Measurements from ENCODE around the gene ZNF598. TPM values are rescaled to one million over a fixed set of nuclear protein-coding genes. Genes with fewer than 3 reads are reported as not detected.

ZNF598 gene
- total and polyA plus RNA-seq, 10 of the 15 experiments (the other 5 are each of a cell fraction or from before 2014, with no cell fraction given) = 0.08 to 74.0 (median 14.4) TPM

- intact Hi-C loops (cut with micrococcal nuclease; ENCODE audit: unreplicated experiment) (no loop called here), in situ Hi-C loops (cut with MboI) (no loop called here)
- H3K9me3 ChIP-seq (replicated peaks; ENCODE audit: control insufficient read depth, insufficient read depth, low read length) = no peaks in the 10 kb centered on the region
- DNase-seq (ENCODE audit: low read depth, low spot score) (no peak), ATAC-seq (no peak), FAIRE-seq (no peak)
- H2AFZ ChIP-seq (ENCODE audit: control insufficient read depth, low read depth, low read length) = no peak overlapping the region
- H3K36me3 ChIP-seq (ENCODE audit: control insufficient read depth in 2 of 2, insufficient read depth in 2 of 2, low read length in 1 of 2) = peaks cover 0 to 36% of the 10 kb centered on the region in 2 experiments; a peak in 3 of 4 replicates
- TF ChIP-seq NR2C2 (IDR thresholded peaks at IDR 0.05; ENCODE audit: borderline replicate concordance, control insufficient read depth, insufficient read length, low read depth) (no peak), NFYB (IDR thresholded peaks at IDR 0.05; ENCODE audit: insufficient read depth, low read depth, low read length) (no peak), YY1 (IDR thresholded peaks at IDR 0.05; ENCODE audit: low read depth, low read length) (no peak), CHD1 (IDR thresholded peaks at IDR 0.05; ENCODE audit: low read depth, low read length) (no peak), MTA2 (IDR thresholded peaks at IDR 0.05; ENCODE audit: low read depth) (no peak), ZBTB33 (IDR thresholded peaks at IDR 0.05) (no peak), E2F4 (IDR thresholded peaks at IDR 0.05; ENCODE audit: low read depth, low read length) (no peak), ZNF24 (IDR thresholded peaks at IDR 0.05) (no peak), CEBPZ (IDR thresholded peaks at IDR 0.05; ENCODE audit: low read depth, low read length) (no peak), POLR2AphosphoS5 (IDR thresholded peaks at IDR 0.05; ENCODE audit: low read length) (no peak), CBFB (IDR thresholded peaks at IDR 0.05; ENCODE audit: low read depth) (no peak), IKZF1 (conservative IDR thresholded peaks at IDR 0.05) (no peak), TAF1 (IDR thresholded peaks at IDR 0.05; ENCODE audit: borderline replicate concordance, low read depth, low read length) (no peak), ZSCAN29 (IDR thresholded peaks at IDR 0.05) (no peak), STAT3 (IDR thresholded peaks at IDR 0.05; ENCODE audit: low read depth, low read length) (no peak), E2F8 (IDR thresholded peaks at IDR 0.05; ENCODE audit: low read depth, partially characterized antibody) (no peak), EZH2 (IDR thresholded peaks at IDR 0.05; ENCODE audit: borderline replicate concordance, control insufficient read depth, low read depth, low read length) (no peak)
- peaks cover 5% of the 10 kb centered on the region for H3K4me1 ChIP-seq (ENCODE audit: control insufficient read depth, insufficient read depth, low read length)
- H3K27ac ChIP-seq (ENCODE audit: control insufficient read depth, insufficient read depth) = no peak overlapping the region
- 98% methylated on average over 8 of the region's 8 CpGs for WGBS (ENCODE audit: insufficient coverage, insufficient replicate concordance, low lambda C conversion rate, missing lambda C conversion rate)
- H3K79me2 ChIP-seq (ENCODE audit: control insufficient read depth, insufficient read depth, low read length) = peaks cover 20% of the 10 kb centered on the region
- no peaks in the 10 kb centered on the region for H4K20me1 ChIP-seq (ENCODE audit: control insufficient read depth, insufficient read depth)
- RAD21 ChIA-PET (ENCODE audit: unreplicated experiment) = no interaction called here
- no TSS peak for BruUV-seq (replicated peaks)
- SMC1A ChIA-PET (ENCODE audit: uncharacterized antibody, unreplicated experiment) = no interaction called here
- H3K9ac ChIP-seq (ENCODE audit: control insufficient read depth, insufficient read depth, low read length) = no peak overlapping the region
- CTCF ChIA-PET = no interaction called here
- 0 out of 4 replicates have a peak, but pooled peaks cover 0 to 2% of the 10 kb centered on the region in 2 experiments for H3K27me3 ChIP-seq (replicated peaks in 1 of 2; ENCODE audit: control insufficient read depth in 2 of 2, insufficient read depth in 2 of 2, low read length in 1 of 2)
- no peak overlapping the region for H3K4me2 ChIP-seq (ENCODE audit: control insufficient read depth, insufficient read depth)
- no peak overlapping the region for H3K4me3 ChIP-seq
- POLR2A ChIA-PET = no interaction called here
Measured at GRCh38 chr16:1976216-1976520, 33.5 kb downstream of the ZNF598 start.
